Aorta (tissue), 5 donors: Measurements from ENCODE around the gene GSN. TPM values are rescaled to one million over a fixed set of nuclear protein-coding genes. Genes with fewer than 3 reads are reported as not detected.

ENCODE experiments used
- ATAC-seq: fragments of 200-7000 bp; cut with Tn5 transposase; one replicate; pipeline ENCODE4 v1.9.1; 2022; ENCODE audit warnings: moderate library complexity; ENCODE audit not compliant: low FRiP score
- DNase-seq, 2 donors: peaks; one replicate each; pipeline ENCODE4 v3.0.0-alpha.2; 2020
- H3K27ac ChIP-seq, 2 donors: one replicate each; pipeline ENCODE4 v1.5.1; 2013; ENCODE audit warnings: low read length in 2 of 2, mild to moderate bottlenecking in 2 of 2, moderate library complexity in 2 of 2, control low read depth in 1 of 2, inconsistent platforms in 1 of 2, low read depth in 1 of 2
- H3K27me3 ChIP-seq, 2 donors: one replicate each; pipeline ENCODE4 v1.6.1; 2013; ENCODE audit warnings: control low read depth in 1 of 2, low read length in 1 of 2, mild to moderate bottlenecking in 1 of 2, moderate library complexity in 1 of 2; ENCODE audit not compliant: insufficient read depth in 2 of 2, control insufficient read depth in 1 of 2
- H3K36me3 ChIP-seq, 2 donors: one replicate each; pipeline ENCODE4 v1.6.1; 2013; ENCODE audit warnings: control low read depth in 1 of 2, low read length in 1 of 2, mild to moderate bottlenecking in 1 of 2; ENCODE audit not compliant: insufficient read depth in 2 of 2, control insufficient read depth in 1 of 2
- H3K4me1 ChIP-seq, 2 donors: one replicate each; pipeline ENCODE4 v1.6.1; 2013; ENCODE audit warnings: low read length in 2 of 2, control low read depth in 1 of 2, mild to moderate bottlenecking in 1 of 2, moderate library complexity in 1 of 2; ENCODE audit not compliant: insufficient read depth in 2 of 2, control insufficient read depth in 1 of 2
- H3K4me3 ChIP-seq, 2 donors: one replicate each; pipeline ENCODE4 v1.5.1; 2013; ENCODE audit warnings: low read length in 2 of 2, control low read depth in 1 of 2, mild to moderate bottlenecking in 1 of 2
- H3K9me3 ChIP-seq: one replicate; pipeline ENCODE4 v1.6.1; 2013; ENCODE audit warnings: mild to moderate bottlenecking, low read length; ENCODE audit not compliant: control insufficient read depth
- WGBS, 2 donors: extraction: QIAGEN DNeasy Blood & Tissue Kit; methylation state at CpG; one replicate each; pipeline ENCODE4 v1.1.7; 2013; 5-methylcytosine and 5-hydroxymethylcytosine counted together
- intact Hi-C, 2 donors: fragments of 100-400 bp; cut with DNase I; formaldehyde crosslinking; loops; one replicate each; pipeline versions ENCODE4 v1.14.2 to v1.15.0; 2022
- polyA plus RNA-seq, 2 donors: library from polyadenylated mRNA; stranded (reverse); fragments of 200-250 nt; gene quantifications; one replicate each; pipeline ENCODE4 v1.2.3, GENCODE V29; 2013
- total RNA-seq, 2 donors: library from RNA; stranded (reverse); fragmentation: NEBNext Ultra II Directional; extraction: Animal tissue kit (Norgen Biotek cat#: 25700); gene quantifications; one replicate each; pipeline ENCODE4 v1.2.1, GENCODE V29; 2021
- donor health status: healthy with polysubstance abuse.
- donor health status: Bipolar disorder and iron deficiency.
- donor health status: DM: no; HTN: no; CAD: no.
- donor health status: DM: no; HTN: no; CAD: no.
- donor health status: DM: yes; HTN: yes; CAD: no.

GSN gene
- total and polyA plus RNA-seq, 4 donors = 451 to 2,469 (median 1,011) TPM

DNA sequence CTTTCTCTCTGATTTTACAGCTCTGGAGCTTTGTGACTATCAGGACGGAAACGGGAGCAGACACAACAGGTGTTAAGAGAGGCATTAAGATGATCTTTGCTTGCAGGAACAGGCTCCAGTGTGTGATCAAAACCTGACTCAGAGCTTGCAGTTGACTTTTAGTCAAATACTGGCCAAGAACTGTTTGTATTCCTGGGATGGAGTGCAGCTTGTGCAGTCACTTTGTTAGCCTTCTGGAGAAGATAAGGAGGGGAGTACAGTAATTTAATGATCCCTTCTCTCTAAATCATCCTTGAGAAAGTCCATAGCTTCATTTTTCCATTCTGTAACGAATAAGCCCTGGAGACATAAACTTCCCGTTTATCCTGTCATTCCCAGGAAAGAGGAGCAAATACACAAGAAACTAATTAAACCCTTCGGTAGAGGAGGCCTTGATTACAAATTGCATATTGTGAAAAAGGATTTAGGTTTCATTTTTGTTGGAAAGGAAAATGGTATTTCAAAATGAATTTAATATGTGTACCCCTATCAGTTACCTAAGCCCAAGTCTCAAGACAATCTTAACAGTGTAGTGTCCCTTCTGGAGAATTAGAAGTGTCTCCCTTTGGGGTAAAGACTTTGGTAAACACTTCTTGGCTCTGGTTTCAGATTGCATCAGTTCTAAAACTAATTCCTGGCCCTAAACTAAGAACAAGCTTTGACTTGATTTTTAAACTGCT is 105.2 kb downstream of the GSN start:
- intact Hi-C loops = loop anchor here in 1 of 2 donors (5.0 kb wide), 1 partner anchor 106 kb away; the partner anchor contains the start of gene GSN
- no peak overlapping the region for H3K4me3 ChIP-seq
- ATAC-seq = no peak
- H3K4me1 ChIP-seq = peaks cover 0 to 6% of the 10 kb centered on the region in 2 donors
- H3K36me3 ChIP-seq = no peaks in the 10 kb centered on the region
- peak overlapping the region; percentile 39 to 69 for H3K27ac ChIP-seq
- H3K9me3 ChIP-seq = no peaks in the 10 kb centered on the region
- no peaks in the 10 kb centered on the region for H3K27me3 ChIP-seq
- WGBS, 2 donors = 19 to 28% methylated on average over 5 of the region's 5 CpGs
- no peak for DNase-seq

- Histone ChIP-seq H3K27me3 (no peaks in the 10 kb centered on the region), H3K36me3 (no peaks in the 10 kb centered on the region), H3K4me3 (no peak overlapping the region), H3K9me3 (no peaks in the 10 kb centered on the region), H3K4me1 (peaks cover 0 to 6% of the 10 kb centered on the region in 2 donors), H3K27ac (no peak overlapping the region)
- ATAC-seq = no peak
- 79 to 82% methylated on average over 4 of the region's 4 CpGs for WGBS, 2 donors
- DNase-seq = no peak
- intact Hi-C loops = no loop called here
These were observed 108.4 kb downstream of the GSN start for GRCh38 chr9:121376214-121376830.

- no peak for ATAC-seq
- Histone ChIP-seq H3K36me3 (no peaks in the 10 kb centered on the region), H3K9me3 (no peaks in the 10 kb centered on the region), H3K27ac (no peak overlapping the region), H3K27me3 (no peaks in the 10 kb centered on the region), H3K4me1 (no peaks in the 10 kb centered on the region), H3K4me3 (no peak overlapping the region)
- intact Hi-C loops = no loop called here
- no peak for DNase-seq
These were observed 112.9 kb downstream of the GSN start for GRCh38 chr9:121380846-121381245.

Other genes with a start within 250 kb of the GSN start
- 10 to 100 TPM in 1 of 2 donors, 1 to 10 TPM in 1; 5.7 to 11.4 TPM for gene C5, start 217.9 kb upstream of the GSN start, total RNA-seq
- 10 to 100 TPM in 1 of 2 donors, 1 to 10 TPM in 1; 5.4 to 13.0 TPM for gene C5, start 217.9 kb upstream of the GSN start, polyA plus RNA-seq
- 10 to 100 TPM; 18.9 to 25.8 TPM for gene CNTRL, start 193.2 kb upstream of the GSN start, total RNA-seq
- gene CNTRL, start 193.2 kb upstream of the GSN start, polyA plus RNA-seq = 10 to 100 TPM in 1 of 2 donors, 1 to 10 TPM in 1; 9.0 to 10.5 TPM
- 10 to 100 TPM; 48.3 to 52.7 TPM for gene RAB14, start 66.3 kb upstream of the GSN start, total RNA-seq
- gene RAB14, start 66.3 kb upstream of the GSN start, polyA plus RNA-seq = 10 to 100 TPM; 29.3 to 32.6 TPM
- gene STOM, start 102.1 kb downstream of the GSN start, total RNA-seq = 100 to 1,000 TPM; 375 to 384 TPM
- gene STOM, start 102.1 kb downstream of the GSN start, polyA plus RNA-seq = 100 to 1,000 TPM in 1 of 2 donors, 10 to 100 TPM in 1; 80.0 to 115 TPM
- 10 to 100 TPM; 17.6 to 38.9 TPM for gene GGTA1, start 231.7 kb downstream of the GSN start, total RNA-seq
- gene GGTA1, start 231.7 kb downstream of the GSN start, polyA plus RNA-seq = 100 to 1,000 TPM; 102 to 239 TPM